ENCODE data around the gene FOLR1. TPM values are rescaled to one million over a fixed set of nuclear protein-coding genes. Genes with fewer than 3 reads are reported as not detected.

The FOLR1 gene
- polyA plus RNA-seq, 10 donors, result 2.2 to 6.8 (median 3.5) TPM

DNA sequence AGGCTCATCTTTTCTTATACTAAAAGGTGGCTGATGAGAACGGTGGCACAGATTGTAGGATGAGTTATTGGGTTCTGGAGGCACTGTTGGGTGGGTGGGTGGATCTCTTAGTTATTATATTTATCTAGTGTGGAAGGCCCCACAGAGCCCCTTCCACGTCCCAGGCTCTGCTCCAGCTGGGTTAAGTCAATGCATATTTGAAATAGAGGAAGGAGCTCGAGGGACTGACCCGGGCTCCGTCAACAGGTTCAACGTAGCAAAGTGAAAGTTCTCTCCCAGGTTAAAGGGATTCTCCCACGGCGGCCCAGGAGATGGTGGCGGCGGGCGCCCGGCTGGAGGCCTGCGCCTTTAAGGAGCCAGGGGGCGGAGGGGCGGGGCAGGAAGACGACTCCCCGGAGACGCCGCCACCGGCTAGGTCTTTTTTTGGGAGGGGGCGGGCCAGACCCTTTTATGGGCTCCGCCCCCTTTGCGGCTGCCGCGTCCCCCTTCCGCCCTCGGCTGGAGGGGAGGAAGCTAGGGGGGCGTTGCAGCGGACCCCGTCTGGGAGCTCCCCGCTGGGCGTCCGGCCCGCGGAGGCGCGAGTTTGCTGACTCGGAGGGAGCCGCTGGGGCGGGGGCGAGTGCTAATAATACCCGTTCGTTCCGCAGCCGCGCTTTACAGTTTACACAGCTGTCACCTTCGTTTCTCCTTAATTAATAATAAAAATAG is 31.1 kb downstream of the FOLR1 start:
- peak; percentile 92 to 97 (median 93) for DNase-seq

DNA sequence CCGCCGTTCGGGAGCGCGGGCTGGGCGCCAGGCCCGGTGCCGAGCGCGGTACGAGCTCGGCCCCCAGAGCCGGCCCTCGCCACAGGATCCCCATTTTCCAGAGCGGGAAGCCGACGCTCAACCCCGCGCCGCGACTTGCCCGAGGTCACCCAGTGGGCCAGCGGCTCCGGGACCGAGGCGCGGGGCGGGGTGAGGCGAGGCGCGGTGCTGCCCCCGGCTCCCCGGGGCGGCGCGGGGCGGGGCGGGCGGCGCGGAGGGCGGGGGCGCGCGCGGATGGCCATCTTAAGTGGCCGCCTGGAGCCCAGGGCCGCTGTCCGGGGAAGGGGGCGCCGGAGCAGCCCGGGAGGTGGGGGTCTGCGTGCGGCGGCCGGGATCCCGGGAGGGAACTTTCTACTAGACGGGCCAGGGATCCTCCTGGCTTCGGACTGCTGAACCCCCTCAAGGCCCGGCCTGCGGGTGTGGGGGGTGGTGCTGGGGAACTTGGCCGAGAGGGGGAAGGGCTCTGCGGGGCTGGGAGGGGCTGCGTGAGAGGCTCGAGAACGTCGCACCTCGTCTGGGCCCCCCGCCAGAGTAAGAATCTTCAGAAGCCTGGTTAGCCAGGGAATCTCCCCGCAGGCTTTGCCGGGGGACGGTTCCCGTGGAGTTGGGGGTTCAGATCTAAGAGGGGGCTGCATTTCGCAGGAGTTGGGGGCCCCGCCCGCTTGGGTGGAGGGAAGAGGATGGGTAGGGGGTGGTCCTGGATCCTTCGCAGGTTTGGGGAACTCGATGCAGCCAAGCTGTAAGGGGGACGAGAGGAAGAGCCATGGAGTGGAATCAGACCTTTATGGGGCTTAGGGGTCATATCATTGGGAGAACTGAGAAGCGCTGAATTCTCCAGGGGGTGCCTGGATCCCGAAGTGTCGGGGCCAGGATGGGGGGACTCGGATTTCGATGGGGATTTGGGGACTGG is 31.9 kb downstream of the FOLR1 start:
- DNase-seq, result peak; percentile 73 to 95 (median 85)

DNA sequence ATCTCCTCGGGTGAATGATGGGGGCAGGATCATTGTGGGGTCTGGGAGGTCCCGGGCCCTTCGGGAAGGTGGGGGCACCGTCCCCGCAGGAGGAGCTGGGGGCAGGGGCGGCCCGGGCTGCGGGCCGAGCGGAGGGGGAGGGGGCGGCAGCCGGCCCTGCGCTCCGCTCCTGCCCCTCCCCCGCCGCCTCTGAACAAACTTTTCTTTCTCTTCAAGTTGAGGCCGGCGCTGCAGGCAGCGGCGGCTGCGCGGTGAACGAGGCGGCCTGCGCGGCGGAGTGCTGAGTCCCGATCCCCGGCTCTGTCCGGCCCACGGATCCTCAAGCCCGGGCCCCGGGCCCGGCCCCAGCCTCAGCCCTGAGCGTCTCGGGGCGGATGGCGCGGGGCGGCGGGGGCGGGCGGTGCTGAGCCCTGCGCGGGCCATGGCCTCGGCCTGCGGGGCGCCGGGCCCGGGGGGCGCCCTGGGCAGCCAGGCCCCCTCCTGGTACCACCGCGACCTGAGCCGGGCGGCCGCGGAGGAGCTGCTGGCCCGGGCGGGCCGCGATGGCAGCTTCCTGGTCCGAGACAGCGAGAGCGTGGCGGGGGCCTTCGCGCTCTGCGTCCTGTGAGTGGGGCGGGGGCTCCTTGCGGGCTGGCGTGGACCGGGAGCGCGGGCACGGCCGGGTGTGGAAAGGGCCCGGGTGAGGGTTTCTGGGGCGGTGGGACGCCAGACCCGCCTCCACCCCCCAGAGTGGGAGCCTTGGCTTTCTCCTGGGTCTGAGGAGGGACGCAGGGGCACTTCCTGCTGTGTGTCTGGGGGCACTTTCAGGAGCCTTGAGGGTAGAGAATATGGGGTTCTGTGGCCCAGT is 32.8 kb downstream of the FOLR1 start, which contains the start of gene INPPL1:
Gene INPPL1, plus strand, starts transcription at position 204 of the 847 bp plus-strand sequence. Its CDS starts 218 bp downstream, at position 422.
- DNase-seq, result peak; percentile 33 to 82 (median 57)

DNA sequence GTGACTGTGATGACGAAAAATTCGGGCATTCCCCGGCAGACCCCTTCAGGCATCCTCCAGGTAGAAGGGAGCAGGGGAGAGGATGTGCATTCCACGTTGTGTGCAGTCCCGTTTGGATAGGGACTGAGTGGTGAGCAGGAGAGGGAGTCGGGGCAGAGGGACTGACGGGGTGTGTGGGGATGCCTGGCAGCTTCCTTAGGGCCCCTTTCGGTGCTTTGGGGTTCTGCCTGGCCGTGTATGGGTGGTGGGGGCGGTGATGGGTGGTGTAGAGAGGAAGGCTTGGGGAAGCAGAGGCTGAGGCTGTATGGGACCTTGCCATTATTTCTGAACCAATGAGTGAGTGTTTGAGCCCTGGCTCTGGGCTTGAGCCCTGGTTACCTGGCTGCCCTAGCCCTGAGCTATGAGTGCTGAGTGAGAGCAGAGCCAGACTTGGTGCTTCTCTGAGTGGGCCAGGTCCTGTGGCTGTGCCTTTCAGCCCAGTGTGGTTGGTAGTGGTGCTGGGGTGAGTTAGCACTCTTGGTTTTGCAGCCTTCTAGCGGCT is 33.5 kb downstream of the FOLR1 start:
- no peak for DNase-seq

- no peak for DNase-seq
Observed at GRCh38 chr11:72226701-72227100, 34.8 kb downstream of the FOLR1 start.

DNA sequence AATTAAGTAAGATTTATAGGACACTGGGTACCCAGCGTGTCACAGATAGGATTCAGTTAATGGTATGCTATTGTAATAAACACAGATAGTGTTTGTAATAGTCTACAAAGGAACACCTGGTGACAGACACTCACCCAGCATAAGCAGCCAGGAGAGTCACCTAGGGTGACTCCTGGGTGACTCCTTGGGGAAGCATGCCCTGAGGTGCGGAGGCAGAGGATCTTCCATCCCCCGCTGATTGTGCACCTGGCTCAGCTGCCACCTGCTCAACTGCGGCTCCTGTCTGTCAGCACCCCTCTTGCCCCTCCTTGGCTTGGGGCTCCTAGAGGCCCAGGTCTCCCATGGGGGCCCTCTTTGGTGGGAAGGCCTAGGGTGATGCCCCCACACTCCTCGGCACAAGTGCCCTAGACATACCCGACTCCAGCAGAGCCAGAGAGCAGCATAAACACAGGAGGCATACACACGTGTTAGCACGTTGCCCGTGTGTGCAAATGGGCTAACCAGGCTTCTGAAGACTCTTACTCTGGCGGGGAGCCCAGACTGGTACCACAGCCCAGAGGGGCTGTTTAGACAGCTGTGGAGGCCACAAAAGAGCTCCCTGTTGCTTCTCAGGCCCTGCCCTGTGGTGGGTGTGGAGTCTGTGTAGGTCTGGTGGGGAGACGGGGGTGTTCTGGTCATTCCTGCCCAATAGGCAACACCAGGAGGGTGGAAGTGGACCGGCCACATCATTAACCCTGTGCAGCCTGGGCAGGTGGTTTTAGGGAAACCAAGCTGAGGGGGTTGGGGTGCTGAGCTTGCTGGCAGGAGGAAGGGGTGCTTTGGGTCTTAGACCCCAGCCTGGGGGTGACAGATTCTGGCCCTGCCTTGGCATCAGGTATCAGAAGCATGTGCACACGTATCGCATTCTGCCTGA is 35.6 kb downstream of the FOLR1 start:
- peak in 2 of 3 donors; percentile 36 to 38 for DNase-seq

DNA sequence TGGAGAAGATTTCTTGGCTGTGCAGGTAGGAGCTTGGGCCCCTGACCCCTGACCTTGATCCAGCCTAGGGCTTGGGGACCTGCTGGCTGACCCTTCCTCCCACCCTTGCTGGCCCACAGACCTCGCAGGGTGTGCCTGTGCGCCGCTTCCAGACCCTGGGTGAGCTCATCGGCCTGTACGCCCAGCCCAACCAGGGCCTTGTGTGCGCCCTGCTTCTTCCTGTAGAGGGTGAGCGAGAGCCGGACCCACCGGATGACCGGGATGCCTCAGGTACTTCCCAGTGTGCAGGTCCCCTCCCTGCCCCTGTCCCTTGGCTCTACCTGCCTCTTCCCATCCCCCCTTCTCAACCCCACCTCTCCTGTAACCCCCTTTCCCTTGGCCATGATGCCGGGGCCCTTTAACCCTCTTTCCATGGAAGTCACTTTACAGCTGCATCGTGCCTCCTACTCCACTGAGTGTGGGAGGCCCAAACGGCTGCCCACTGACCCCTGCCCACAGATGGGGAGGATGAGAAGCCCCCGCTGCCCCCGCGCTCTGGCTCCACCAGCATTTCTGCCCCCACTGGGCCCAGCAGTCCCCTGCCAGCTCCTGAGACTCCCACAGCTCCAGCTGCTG is 36.4 kb downstream of the FOLR1 start:
- no peak for DNase-seq

GRCh38 chr11:72228844-72229231 is 36.9 kb downstream of the FOLR1 start:
- DNase-seq, result no peak

DNA sequence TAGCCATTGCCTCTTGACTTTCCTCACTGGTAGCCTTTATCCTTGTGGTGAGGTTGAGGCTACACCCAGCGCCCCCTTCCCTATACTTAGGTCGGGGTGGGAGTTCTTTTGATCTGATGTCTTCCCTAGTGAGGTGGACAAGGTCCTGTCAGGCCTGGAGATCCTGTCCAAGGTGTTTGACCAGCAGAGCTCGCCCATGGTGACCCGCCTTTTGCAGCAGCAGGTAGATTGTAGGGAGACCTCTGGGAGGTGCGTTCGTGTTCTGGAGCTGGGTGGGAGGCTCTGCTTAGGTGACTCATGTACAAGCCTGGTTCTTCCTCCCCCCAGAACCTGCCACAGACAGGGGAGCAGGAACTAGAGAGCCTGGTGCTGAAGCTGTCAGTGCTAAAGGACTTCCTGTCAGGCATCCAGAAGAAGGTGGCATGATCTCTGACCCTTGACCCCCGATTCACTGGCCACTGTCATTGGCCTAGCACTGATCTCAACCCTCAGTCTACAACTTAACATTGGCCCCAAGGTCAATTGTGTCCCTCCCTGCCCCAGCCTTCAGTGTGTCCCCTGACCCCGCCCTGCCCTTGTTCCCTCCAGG is 37.5 kb downstream of the FOLR1 start:
- no peak for DNase-seq

- no peak for DNase-seq
Observed at GRCh38 chr11:72229925-72230763, 38.2 kb downstream of the FOLR1 start.

DNA sequence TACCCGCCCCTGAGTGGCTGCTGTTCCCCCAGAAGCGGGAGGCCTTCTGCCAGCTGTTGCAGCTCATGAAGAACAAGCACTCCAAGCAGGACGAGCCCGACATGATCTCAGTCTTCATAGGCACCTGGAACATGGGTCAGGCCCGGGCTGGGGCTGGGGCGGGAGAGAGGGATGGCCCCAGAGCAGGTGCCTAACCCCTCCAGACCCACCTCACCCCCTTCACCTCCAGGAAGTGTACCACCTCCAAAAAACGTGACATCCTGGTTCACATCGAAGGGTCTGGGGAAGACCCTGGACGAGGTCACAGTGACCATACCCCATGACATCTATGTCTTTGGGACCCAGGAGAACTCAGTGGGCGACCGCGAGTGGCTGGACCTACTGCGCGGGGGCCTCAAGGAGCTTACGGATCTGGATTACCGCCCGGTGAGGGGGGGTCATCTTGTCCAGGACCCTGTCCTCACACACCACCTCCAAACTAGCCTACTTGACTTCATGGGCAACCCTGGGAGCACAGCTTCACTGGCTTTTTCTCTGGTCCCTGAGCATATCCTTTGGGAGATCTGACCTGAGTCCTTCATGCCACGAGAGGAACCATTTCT is 38.9 kb downstream of the FOLR1 start:
- DNase-seq, result no peak

GRCh38 chr11:72231396-72232259 is 39.7 kb downstream of the FOLR1 start:
- no peak for DNase-seq

- no peak for DNase-seq
Observed at GRCh38 chr11:72232260-72233055, 40.5 kb downstream of the FOLR1 start.

GRCh38 chr11:72233056-72233772 is 41.3 kb downstream of the FOLR1 start:
- no peak for DNase-seq

DNA sequence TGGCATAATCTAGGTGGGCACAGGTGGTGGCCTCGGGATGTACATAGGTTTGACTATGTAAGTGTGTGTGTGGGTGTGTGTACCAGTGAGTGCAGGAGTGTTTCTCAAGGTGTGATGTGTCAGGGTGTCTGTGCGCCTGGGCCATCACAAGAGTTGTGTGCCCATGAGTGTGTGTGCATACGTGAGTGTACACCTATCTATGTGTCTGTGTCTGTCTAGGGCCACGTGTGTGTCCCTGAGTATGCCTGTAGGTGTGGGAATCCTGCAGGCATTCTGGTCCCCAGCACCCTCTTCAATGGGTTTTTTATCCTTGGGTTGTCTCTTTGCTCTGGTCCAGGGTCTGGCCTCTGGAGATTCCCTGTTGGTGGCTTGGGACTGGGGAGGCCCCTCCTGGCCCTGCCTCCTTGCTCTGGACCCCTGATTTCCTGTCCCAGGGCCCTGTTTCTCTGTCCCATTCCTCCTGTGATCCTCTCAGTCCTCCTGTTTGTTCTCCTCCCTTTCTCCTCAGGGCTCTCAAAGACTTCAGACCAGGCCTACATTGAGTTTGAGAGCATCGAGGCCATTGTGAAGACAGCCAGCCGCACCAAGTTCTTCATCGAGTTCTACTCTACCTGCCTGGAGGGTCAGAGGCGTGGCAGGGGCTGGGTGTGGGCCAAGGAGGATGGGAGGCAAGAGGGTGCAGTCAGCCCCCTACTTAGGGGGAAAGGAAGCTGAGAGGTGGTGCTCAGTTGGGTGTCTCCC is 42.0 kb downstream of the FOLR1 start:
- DNase-seq, result no peak

Data from muscle of back (tissue), 11 donors.